Pancreas (tissue), 10 donors: Measurements from ENCODE around the gene NR3C2. TPM values are rescaled to one million over a fixed set of nuclear protein-coding genes. Genes with fewer than 3 reads are reported as not detected.

Experiments used
- ATAC-seq, 4 donors: fragments of 200-7000 bp; cut with Tn5 transposase; one replicate each; pipeline versions ENCODE4 v1.8.0 to v1.9.1; 2020; ENCODE audit warnings: mild to moderate bottlenecking in 4 of 4, moderate library complexity in 4 of 4
- DNase-seq, 6 donors: peaks; one replicate each; pipeline ENCODE4 v3.0.0-alpha.2; 2020
- FAIRE-seq: peaks from 2 replicates; lab custom pipeline; 2012; peaks lifted over from hg19 to GRCh38; lab: Jason Lieb, UNC
- H3K27ac ChIP-seq, 4 donors: fragments of 200-600 bp; sonication (generic); 1 replicate in 3 of 4; 2 replicates in 1 of 4; pipeline versions ENCODE4 v1.5.0 to v1.8.0; 2020
- H3K27me3 ChIP-seq, 4 donors: fragments of 200-600 bp; one replicate each; pipeline ENCODE4 v1.8.0; 2021
- H3K36me3 ChIP-seq, 3 donors: fragments of 200-600 bp; sonication (generic) in 1 of 3; one replicate each; pipeline versions ENCODE4 v1.5.0 to v1.8.0; 2020 to 2021
- H3K4me1 ChIP-seq, 3 donors: fragments of 200-600 bp; one replicate each; pipeline ENCODE4 v1.8.0; 2021
- H3K4me3 ChIP-seq, 4 donors: fragments of 200-600 bp; sonication (generic) in 2 of 4; one replicate each; pipeline versions ENCODE4 v1.5.0 to v1.8.0; 2020 to 2021
- H3K9me3 ChIP-seq, 4 donors: fragments of 200-600 bp; one replicate each; pipeline ENCODE4 v1.8.0; 2021
- CTCF ChIP-seq, 4 donors: fragments of 200-600 bp; sonication (generic) in 3 of 4; IDR thresholded peaks; one replicate each; pipeline versions ENCODE4 v1.5.0 to v1.8.0; 2021; ENCODE audit warnings: antibody characterized with exemption in 4 of 4
- WGBS, 2 donors: extraction: QIAGEN DNeasy Blood & Tissue Kit; methylation state at CpG; one replicate each; pipeline ENCODE4 v1.1.7; 2013; 5-methylcytosine and 5-hydroxymethylcytosine counted together
- intact Hi-C, 3 donors: fragments of 100-400 bp; cut with DNase I; formaldehyde crosslinking; loops; one replicate each; pipeline versions ENCODE4 v1.11.1 to v1.14.2; 2022
- polyA plus RNA-seq, 2 donors: library from polyadenylated mRNA; stranded (reverse); fragments of 200-250 nt; gene quantifications; one replicate each; pipeline ENCODE4 v1.2.3, GENCODE V29; 2013
- total RNA-seq, 6 donors: library from RNA; stranded (reverse); fragmentation: NEBNext Ultra II Directional in 4 of 6; extraction: Animal tissue kit (Norgen Biotek cat#: 25700) in 4 of 6; gene quantifications; one replicate each; pipeline versions ENCODE4 v1.2.1 to v1.2.4, GENCODE V29; 2021 to 2023
- donor health status: healthy with polysubstance abuse.
- donor health status: DM: no; HTN: no; CAD: no; lungs with moderate emphysema.
- donor health status: DM: no; HTN: no; CAD: no.
- donor health status: control.
- donor health status: control.
- donor health status: Bipolar disorder and iron deficiency.
- donor health status: DM: yes; HTN: yes; CAD: no.
- donor health status: DM: no; HTN: no; CAD: no.
- donor health status: DM: no; HTN: no; CAD: no.
- donor health status: DM: yes; HTN: yes; CAD: no.

Gene NR3C2
- total and polyA plus RNA-seq, 8 donors: 2.5 to 15.7 (median 12.5) TPM

GRCh38 chr4:148398988-148399387 lies 43.2 kb downstream of the NR3C2 start:
- peak; percentile 93 for FAIRE-seq

GRCh38 chr4:148397771-148398170 lies 44.4 kb downstream of the NR3C2 start:
- Histone ChIP-seq H3K4me3 (no peak overlapping the region), H3K27ac (peak overlapping the region in 2 of 4 donors; percentile 36 to 43), H3K36me3 (no peaks in the 10 kb centered on the region), H3K9me3 (no peaks in the 10 kb centered on the region), H3K27me3 (no peaks in the 10 kb centered on the region), H3K4me1 (peaks cover 13 to 17% (median 14%) of the 10 kb centered on the region in 3 donors)
- no peak for TF ChIP-seq CTCF (IDR thresholded peaks at IDR 0.05)
- FAIRE-seq (no peak), DNase-seq (no peak), ATAC-seq (peak; percentile 33 to 60 (median 42))
- 48 to 61% methylated on average over 2 of the region's 2 CpGs for WGBS, 2 donors
- intact Hi-C loops: no loop called here

More at GRCh38 chr4:148398988-148399387, 43.2 kb downstream of the NR3C2 start:
- Histone ChIP-seq H3K4me3 (no peak overlapping the region), H3K36me3 (no peaks in the 10 kb centered on the region), H3K27ac (no peak overlapping the region), H3K4me1 (peaks cover 14 to 21% (median 18%) of the 10 kb centered on the region in 3 donors), H3K27me3 (no peaks in the 10 kb centered on the region), H3K9me3 (no peaks in the 10 kb centered on the region)
- no peak for DNase-seq
- no peak for ATAC-seq
- no peak for TF ChIP-seq CTCF (IDR thresholded peaks at IDR 0.05)
- intact Hi-C loops: no loop called here

GRCh38 chr4:148396986-148397673 lies 45.1 kb downstream of the NR3C2 start:
- Histone ChIP-seq H3K36me3 (no peaks in the 10 kb centered on the region), H3K27ac (peak overlapping the region in 2 of 4 donors; percentile 36 to 43), H3K27me3 (no peaks in the 10 kb centered on the region), H3K4me3 (no peak overlapping the region), H3K4me1 (peaks cover 13 to 17% (median 14%) of the 10 kb centered on the region in 3 donors), H3K9me3 (no peaks in the 10 kb centered on the region)
- 41% methylated on average over 3 of the region's 3 CpGs for WGBS, 2 donors
- intact Hi-C loops: no loop called here
- TF ChIP-seq CTCF (IDR thresholded peaks at IDR 0.05): no peak
- FAIRE-seq: no peak
- peak; percentile 88 to 96 (median 91) for ATAC-seq
- peak in 3 of 6 donors; percentile 11 to 27 (median 22) for DNase-seq

GRCh38 chr4:148395771-148396170 lies 46.4 kb downstream of the NR3C2 start:
- no peak for TF ChIP-seq CTCF (IDR thresholded peaks at IDR 0.05)
- Histone ChIP-seq H3K27me3 (no peaks in the 10 kb centered on the region), H3K9me3 (no peaks in the 10 kb centered on the region), H3K4me1 (peaks cover 13 to 17% (median 14%) of the 10 kb centered on the region in 3 donors), H3K36me3 (no peaks in the 10 kb centered on the region), H3K4me3 (no peak overlapping the region), H3K27ac (no peak overlapping the region)
- FAIRE-seq (no peak), ATAC-seq (no peak), DNase-seq (no peak)
- intact Hi-C loops: no loop called here
- 94 to 96% methylated on average over 1 of the region's 1 CpG for WGBS, 2 donors

GRCh38 chr4:148391056-148391455 lies 51.2 kb downstream of the NR3C2 start:
- DNase-seq: no peak
- peak; percentile 45 for FAIRE-seq
- no peaks in the 10 kb centered on the region for H3K9me3 ChIP-seq
- no peak for TF ChIP-seq CTCF (IDR thresholded peaks at IDR 0.05)
- H3K4me3 ChIP-seq: no peak overlapping the region
- WGBS, 2 donors: 49 to 64% methylated on average over 1 of the region's 1 CpG
- H3K27me3 ChIP-seq: no peaks in the 10 kb centered on the region
- no peak overlapping the region for H3K27ac ChIP-seq
- H3K36me3 ChIP-seq: no peaks in the 10 kb centered on the region
- peaks cover 0 to 3% (median 0%) of the 10 kb centered on the region in 3 donors for H3K4me1 ChIP-seq
- ATAC-seq: no peak
- intact Hi-C loops: no loop called here
